Mucosa of gallbladder (tissue), 1 donor: ENCODE results near the gene XCL1. TPM values are rescaled to one million over a fixed set of nuclear protein-coding genes. Genes with fewer than 3 reads are reported as not detected.
A peak's percentile ranks its signal among the peaks of the same experiment; 100 is the strongest.

ENCODE experiments used
- DNase-seq: peaks from one replicate; pipeline ENCODE4 v3.0.0-alpha.2; 2020; ENCODE audit warnings: low spot score
- total RNA-seq: library from RNA; stranded (reverse); gene quantifications from one replicate; pipeline ENCODE4 v1.2.1, GENCODE V29; 2021
- donor health status: DM: no; HTN: no; CAD: no.

The XCL1 gene
- total RNA-seq, 1 donor from 2014 or later, result 1.6 TPM

DNA sequence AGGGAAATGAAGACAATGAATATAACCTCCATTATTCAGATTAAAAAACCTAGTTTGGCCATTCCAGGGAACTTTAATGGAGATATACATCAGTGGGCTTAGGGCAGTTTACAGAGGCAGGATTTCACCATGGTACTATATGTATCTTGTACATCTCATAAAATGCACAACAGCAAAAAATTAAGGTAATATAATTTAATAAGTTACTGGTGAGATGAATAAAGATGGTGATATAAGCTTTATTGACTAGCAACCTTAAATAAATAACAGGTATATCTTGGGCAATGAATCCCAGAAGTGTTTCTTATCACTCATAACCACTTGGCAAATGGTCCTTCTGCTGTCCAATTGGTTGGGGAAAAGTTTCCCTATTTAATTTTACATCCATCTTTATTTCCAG is 29.0 kb downstream of the XCL1 start:
- no peak for DNase-seq

- DNase-seq, result no peak
Observed at GRCh38 chr1:168606096-168606495, 29.7 kb downstream of the XCL1 start.

DNA sequence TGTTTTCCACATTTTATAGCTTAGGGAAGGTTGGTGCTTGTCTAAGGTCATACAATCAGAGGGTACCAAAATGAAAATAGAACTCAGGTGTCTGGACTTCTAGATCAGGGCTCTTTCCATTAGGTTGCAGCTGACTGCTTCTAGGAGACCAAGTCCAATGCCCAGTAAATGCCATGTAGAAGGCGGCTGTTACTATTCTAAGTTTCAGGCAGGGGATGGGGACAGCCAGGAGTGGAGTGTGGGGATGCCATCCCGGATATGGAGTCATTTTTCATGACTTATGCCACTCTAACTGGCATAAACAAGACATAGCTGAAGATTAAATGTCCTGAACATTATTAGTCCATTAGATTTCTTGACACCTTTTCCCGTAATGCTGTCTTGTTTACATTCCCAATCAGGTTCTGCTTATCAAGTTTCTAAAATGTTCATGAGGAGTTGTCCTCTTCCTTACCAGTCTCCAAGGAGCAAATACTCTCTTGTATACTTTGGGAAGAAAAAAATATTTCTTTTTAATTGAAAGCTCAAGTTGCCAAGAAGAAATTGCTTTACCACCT is 31.5 kb downstream of the XCL1 start:
- DNase-seq, result no peak

DNA sequence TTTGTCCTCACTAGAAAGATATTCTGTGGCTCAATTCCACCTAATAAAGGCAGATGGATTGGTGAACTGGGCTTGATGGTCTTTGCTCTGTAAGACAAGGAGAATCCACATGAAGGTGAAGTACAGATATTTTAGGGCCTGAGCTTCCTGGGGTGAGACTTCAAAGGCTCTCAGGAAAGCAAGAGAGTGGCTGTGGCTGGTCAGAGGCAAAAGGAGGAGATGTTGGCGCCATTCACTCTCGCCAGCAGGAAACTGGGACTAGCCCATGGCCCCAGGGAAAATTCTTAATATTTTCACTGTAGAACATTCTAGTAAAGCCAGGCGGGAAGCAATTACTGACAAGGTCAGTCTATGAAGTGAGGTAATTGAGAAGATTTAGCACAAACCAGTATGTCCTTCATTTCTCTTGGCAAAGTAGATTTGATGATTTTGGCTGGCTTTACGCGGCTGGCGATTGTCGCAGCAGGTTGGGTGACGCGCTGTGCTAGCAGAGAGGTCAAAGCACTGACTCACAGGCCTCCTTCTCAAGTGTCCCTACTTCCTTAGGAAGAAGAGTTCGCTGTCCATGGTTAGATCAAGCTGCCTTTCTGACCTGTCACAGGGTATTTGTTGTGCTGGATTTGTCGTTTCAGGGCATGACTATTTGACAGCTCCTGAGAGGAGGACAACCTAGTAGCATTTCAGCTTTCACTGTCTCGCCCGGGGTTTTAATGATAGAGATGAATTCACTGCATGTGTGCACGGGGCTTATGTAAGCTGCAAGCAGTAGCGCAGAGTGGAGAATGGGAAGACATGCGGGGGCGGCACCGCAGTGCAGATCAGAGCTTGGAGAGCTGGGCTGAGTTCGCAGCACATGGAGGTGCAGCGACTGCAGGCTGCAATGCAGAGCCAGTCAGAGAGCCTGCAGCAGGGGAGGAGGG is 32.7 kb downstream of the XCL1 start:
- DNase-seq, result no peak

DNA sequence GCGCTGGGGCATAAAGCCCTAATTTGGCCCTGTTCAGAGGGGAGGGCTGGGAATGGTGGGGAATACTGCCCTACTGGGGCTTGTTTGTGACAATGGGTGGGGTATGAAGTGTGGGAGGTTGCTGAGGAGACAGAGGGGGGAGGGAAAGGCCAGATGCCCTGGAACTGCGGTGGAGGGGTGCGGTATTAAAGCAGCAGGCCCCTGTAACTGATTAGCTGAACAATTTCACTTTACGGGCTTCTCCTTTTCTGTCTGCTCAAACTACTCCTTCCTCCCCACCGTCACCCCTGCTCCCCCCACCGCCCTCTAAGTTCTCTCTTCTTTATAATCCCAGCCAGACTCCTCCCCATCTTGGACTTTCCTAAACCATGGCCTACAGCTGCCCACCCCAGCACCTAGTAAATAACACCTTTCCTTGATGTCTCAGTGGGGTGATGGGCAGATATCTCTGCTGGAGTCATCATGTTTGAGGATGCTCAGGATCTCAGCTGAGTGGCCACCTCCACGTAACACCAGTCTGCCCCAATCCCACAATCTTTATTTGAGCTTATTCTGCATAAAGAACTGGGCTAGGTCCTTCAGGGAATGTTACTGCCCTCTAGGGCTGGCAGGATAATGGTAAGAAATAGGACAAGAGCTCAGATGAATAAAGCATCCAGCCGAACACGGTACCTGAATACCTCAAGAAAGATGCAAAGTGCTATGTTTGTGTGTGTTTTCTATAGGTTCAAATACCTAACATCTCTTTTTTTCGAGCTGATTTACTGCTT is 33.5 kb downstream of the XCL1 start:
- DNase-seq, result no peak

- DNase-seq, result no peak
Observed at GRCh38 chr1:168613038-168613451, 36.6 kb downstream of the XCL1 start.

DNA sequence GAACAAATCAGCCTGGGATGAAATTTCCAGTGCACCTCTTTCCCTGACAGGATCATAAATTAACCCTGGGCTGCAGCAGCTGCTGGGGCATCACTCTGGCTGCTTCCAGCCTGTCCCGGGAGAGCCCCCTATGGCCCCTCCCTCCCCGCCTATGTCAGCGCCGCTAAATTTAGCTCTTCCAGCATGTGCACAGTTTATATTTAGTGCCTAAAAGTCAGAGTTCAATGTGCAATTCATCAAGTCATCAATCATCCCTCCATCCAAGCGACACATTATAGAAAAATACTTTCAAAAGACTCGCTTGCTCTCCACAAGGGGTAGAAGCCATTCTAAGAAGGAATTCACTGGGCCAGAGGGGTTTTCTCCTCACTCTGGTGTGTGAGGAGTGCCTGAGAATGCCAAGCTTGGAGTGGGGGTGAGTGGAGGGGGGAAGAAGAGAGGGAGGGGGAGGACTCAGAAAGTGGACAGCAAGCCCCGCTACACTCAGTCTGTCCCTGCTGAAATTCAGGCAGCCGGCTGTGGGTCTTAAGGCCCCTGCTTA is 37.4 kb downstream of the XCL1 start:
- DNase-seq, result no peak

GRCh38 chr1:168614235-168614634 is 37.8 kb downstream of the XCL1 start:
- DNase-seq, result no peak

DNA sequence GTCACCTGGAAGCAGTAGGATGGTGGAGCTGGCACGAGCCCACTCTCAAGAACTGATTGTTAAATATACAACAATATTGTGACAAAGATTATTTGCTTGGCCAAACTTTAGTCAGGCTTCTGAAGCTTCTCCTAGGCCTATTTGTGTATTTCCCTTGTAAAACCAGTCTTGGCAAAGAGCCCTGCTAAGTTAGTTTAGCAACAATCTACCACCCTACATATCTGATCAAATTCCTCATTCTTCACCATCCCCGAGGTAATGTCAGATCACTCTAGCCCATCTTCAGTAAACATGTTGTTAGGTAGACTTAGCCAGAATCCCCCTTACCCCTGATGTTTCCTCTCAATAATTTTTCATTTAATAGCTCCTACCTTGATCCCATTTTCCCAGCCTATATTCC is 39.6 kb downstream of the XCL1 start:
- no peak for DNase-seq

DNA sequence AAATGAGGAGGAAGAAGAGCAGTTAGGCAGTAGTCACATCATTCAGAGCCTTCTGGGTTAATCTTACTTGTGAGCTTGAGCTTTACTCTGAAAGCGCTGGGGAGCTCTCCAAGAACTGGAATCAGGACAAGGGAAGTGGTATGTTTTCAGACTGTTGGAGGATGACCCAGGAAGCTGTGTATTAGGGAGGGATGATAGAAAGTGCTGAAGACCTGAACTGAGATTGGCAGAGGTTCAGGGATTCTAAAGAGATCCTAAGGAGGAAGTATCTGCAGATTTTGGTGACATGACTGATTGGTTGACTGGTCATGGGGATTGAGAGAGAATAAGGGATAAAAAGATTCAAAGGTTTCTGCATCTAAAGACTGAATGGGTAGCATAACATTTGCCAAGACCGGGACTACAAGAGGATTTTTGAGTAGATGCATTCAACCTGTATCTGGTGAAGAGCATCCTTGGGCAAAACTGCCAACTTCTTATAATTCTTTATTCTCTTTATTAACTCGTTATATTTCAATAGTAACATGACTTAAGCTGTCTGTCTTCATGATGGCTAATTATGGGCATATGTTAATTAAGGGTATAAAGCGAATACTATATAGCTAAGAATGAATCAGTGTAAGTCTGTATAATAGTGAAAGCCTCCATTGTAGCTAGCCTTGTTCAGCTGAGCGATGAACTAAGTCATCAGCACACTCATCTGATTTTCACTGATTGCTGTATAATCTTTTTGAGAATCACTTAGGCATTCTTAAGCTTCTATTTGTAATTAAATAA is 41.8 kb downstream of the XCL1 start:
- DNase-seq, result no peak

DNA sequence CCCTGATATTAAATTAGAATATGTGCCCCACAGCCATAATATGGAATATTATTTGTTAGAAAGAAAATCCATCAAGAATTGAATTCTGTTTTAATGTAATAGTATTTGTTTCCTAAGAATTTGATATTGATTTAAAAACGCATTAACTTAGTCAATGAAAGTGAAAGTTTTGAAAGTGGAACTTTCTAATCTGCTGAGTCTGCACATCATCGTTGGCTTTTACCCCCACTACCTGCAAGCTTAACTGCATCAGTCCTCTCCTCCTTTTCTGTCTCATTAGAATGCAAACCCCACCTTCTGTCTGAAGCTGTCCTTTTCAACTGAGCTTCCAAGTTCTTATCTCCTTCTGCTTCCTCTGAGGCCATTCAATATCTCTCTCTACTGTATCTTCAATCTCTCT is 42.5 kb downstream of the XCL1 start:
- DNase-seq, result no peak

GRCh38 chr1:168621356-168621755 is 45.0 kb downstream of the XCL1 start:
- DNase-seq, result peak; percentile 17

GRCh38 chr1:168623003-168623828 is 46.8 kb downstream of the XCL1 start:
- DNase-seq, result peak; percentile 27

GRCh38 chr1:168623831-168624230 is 47.4 kb downstream of the XCL1 start:
- DNase-seq, result no peak

- no peak for DNase-seq
Observed at GRCh38 chr1:168626326-168626725, 49.9 kb downstream of the XCL1 start.

DNA sequence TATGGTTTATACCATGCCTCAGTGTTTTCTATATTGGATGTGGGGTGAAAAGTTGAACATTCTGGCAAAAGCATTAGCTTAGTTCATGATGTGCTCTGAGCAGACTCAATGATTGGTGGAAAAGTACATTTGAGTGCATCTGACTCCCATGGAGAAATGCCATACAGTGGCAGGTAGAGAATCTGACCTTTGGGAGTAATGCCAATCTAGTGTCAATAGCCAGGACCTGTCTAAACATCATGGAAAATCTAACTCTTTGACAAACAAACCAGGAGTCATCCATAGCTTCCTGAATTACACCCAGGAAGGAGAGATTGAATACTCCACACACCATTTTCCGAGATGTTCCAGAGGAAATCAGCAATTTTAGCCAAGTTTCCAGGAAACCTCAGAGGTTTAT is 51.0 kb downstream of the XCL1 start:
- no peak for DNase-seq

GRCh38 chr1:168628807-168629206 is 52.4 kb downstream of the XCL1 start:
- no peak for DNase-seq

GRCh38 chr1:168629466-168629865 is 53.1 kb downstream of the XCL1 start:
- no peak for DNase-seq
